ENCODE data around the gene LAMB2. TPM values are rescaled to one million over a fixed set of nuclear protein-coding genes. Genes with fewer than 3 reads are reported as not detected.

The LAMB2 gene
- total and polyA plus RNA-seq, 2 of the 8 experiments (the other 6 are each of a cell fraction or from before 2014, with no cell fraction given): 112 to 153 TPM

- 42% methylated on average over 6 of the region's 6 CpGs; no CpG with 5 or more reads in 1 of the 2 experiments for WGBS, 2 experiments (ENCODE audit: extremely low coverage in 1 of 2, insufficient coverage in 1 of 2, insufficient read length in 1 of 2, insufficient replicate concordance in 2 of 2, low coverage in 1 of 2, low lambda C conversion rate in 2 of 2, missing lambda C conversion rate in 1 of 2)
- Histone ChIP-seq H3K27ac (ENCODE audit: low read depth, low read length) (peak overlapping the region; percentile 71; the same call in 1 of the 2 replicates), H4K5ac (ENCODE audit: insufficient read length, low read depth, low read length) (no peak overlapping the region), H3K27me3 (replicated peaks in 1 of 4; ENCODE audit: control insufficient read depth in 3 of 4, extremely low read depth in 1 of 4, insufficient read depth in 3 of 4, low read length in 3 of 4) (peaks cover 0 to 3% (median 0%) of the 10 kb centered on the region in 4 experiments; a peak in 1 of 7 replicates), H3K23ac (ENCODE audit: insufficient read length) (no peak overlapping the region), H3K14ac (ENCODE audit: insufficient read length) (no peak overlapping the region), H2BK15ac (ENCODE audit: low read length) (no peak overlapping the region), H2BK5ac (ENCODE audit: low read depth, low read length) (no peak overlapping the region; the same call in 1 of the 2 replicates), H3K4me3 (ENCODE audit: extremely low read depth in 1 of 4, insufficient read depth in 2 of 4, low read depth in 3 of 4, low read length in 4 of 4) (peak overlapping the region; percentile 86 to 100 (median 94)), H2AFZ (ENCODE audit: low read length) (no peak overlapping the region), H3K4ac (replicated peaks; ENCODE audit: insufficient read length, low read depth, low read length) (peak overlapping the region; percentile 98), H3K79me1 (ENCODE audit: low read depth, low read length) (peaks cover 23% of the 10 kb centered on the region), H2BK12ac (ENCODE audit: low read depth, low read length) (no peak overlapping the region), H3K9me3 (ENCODE audit: insufficient read depth in 2 of 2, low read depth in 1 of 2, low read length in 1 of 2) (no peaks in the 10 kb centered on the region), H3K36me3 (ENCODE audit: control insufficient read depth in 2 of 4, insufficient read depth in 4 of 4, low read length in 3 of 4) (peaks cover 5 to 20% (median 12%) of the 10 kb centered on the region in 4 experiments), H3K18ac (ENCODE audit: extremely low read depth, low read length) (0 out of 2 replicates have a peak overlapping the region, but pooled peaks have one; percentile 57), H4K20me1 (replicated peaks in 1 of 2; ENCODE audit: control insufficient read depth in 1 of 2, insufficient read depth in 2 of 2, low read length in 2 of 2) (peaks cover 3 to 10% of the 10 kb centered on the region in 2 experiments), H3K4me2 (ENCODE audit: insufficient read depth in 1 of 2, low read depth in 2 of 2, low read length in 2 of 2) (peak overlapping the region; percentile 81 to 99), H2BK20ac (ENCODE audit: low read length) (no peak overlapping the region), H4K8ac (ENCODE audit: extremely low read depth, insufficient read depth, low read length) (no peak overlapping the region; the same call in 1 of the 2 replicates), H3K23me2 (ENCODE audit: low read depth, low read length) (peaks cover 9% of the 10 kb centered on the region), H3K79me2 (ENCODE audit: control insufficient read depth in 1 of 2, insufficient read depth in 2 of 2, low read length in 2 of 2) (peaks cover 9 to 25% of the 10 kb centered on the region in 2 experiments; a peak in 3 of 4 replicates), H2AK5ac (ENCODE audit: low read depth, low read length) (0 out of 2 replicates have a peak overlapping the region, but pooled peaks have one; percentile 58), H2BK120ac (replicated peaks; ENCODE audit: low read depth, low read length) (no peak overlapping the region), H3K56ac (replicated peaks; ENCODE audit: insufficient read length, low read depth, low read length) (no peak overlapping the region), H3K9ac (replicated peaks in 1 of 4; ENCODE audit: extremely low read depth in 1 of 4, low read depth in 3 of 4, low read length in 3 of 4) (peak overlapping the region; percentile 75 to 89 (median 80)), H4K91ac (replicated peaks; ENCODE audit: insufficient read length, low read length) (no peak overlapping the region), H3K4me1 (replicated peaks in 1 of 4; ENCODE audit: control insufficient read depth in 3 of 4, insufficient read depth in 4 of 4, low read length in 3 of 4) (peaks cover 0 to 11% (median 4%) of the 10 kb centered on the region in 4 experiments; a peak in 4 of 7 replicates)
- CTCF ChIA-PET (ENCODE audit: partially characterized antibody): interaction anchor here (1.1 to 1.7 kb wide), 3 partner anchors 33 to 294 kb away, joined by 3 to 5 read pairs (median 4); partner anchors contain the start of gene LAMB2
- FAIRE-seq (no peak), DNase-seq (ENCODE audit: low read depth in 1 of 2, low spot score in 2 of 2) (no peak)
- TF ChIP-seq, protein P1, sequence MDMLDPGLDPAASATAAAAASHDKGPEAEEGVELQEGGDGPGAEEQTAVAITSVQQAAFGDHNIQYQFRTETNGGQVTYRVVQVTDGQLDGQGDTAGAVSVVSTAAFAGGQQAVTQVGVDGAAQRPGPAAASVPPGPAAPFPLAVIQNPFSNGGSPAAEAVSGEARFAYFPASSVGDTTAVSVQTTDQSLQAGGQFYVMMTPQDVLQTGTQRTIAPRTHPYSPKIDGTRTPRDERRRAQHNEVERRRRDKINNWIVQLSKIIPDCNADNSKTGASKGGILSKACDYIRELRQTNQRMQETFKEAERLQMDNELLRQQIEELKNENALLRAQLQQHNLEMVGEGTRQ (IDR thresholded peaks at IDR 0.05; ENCODE audit: low read length): no peak
- TF ChIP-seq PHF8 (conservative IDR thresholded peaks at IDR 0.05; ENCODE audit: low read depth, low read length): 0 out of 2 replicates have a peak, but pooled peaks have one; percentile 4
- TF ChIP-seq TBP (IDR thresholded peaks at IDR 0.05; ENCODE audit: low read depth, low read length): no peak
- POLR2A ChIA-PET (ENCODE audit: partially characterized antibody): interaction anchor here (0.8 to 4.3 kb wide), 7 partner anchors 8 to 114 kb away, joined by 3 to 15 read pairs (median 5); partner anchors contain the start of gene USP19
Observed at GRCh38 chr3:49164983-49165720, 32.3 kb upstream of the LAMB2 start.
